Heart left ventricle (tissue), 16 donors: Measurements from ENCODE around the gene NFAT5. TPM values are rescaled to one million over a fixed set of nuclear protein-coding genes. Genes with fewer than 3 reads are reported as not detected.
"Not testable (repeated sequence)": the region's sequence is repeated elsewhere in the genome, so short reads cannot be mapped to it uniquely, and the experiment has no call there.

ENCODE experiments used
- ATAC-seq, 4 donors: fragments of 200-7000 bp; cut with Tn5 transposase; one replicate each; pipeline ENCODE4 v1.9.1; 2020 to 2022; ENCODE audit warnings: moderate library complexity in 4 of 4, mild to moderate bottlenecking in 3 of 4, moderate number of reproducible peaks in 1 of 4
- DNase-seq, 5 donors: peaks; one replicate each; pipeline ENCODE4 v3.0.0-alpha.2; 2020
- H3K27ac ChIP-seq, 12 donors: fragments of 200-600 bp; sonication (generic) in 4 of 12; one replicate each; pipeline versions ENCODE4 v1.5.0 to v1.8.0; 2016 to 2022; ENCODE audit warnings: mild to moderate bottlenecking in 2 of 12
- H3K27me3 ChIP-seq, 9 donors: fragments of 200-600 bp; sonication (generic) in 2 of 9; one replicate each; pipeline versions ENCODE4 v1.5.1 to v1.8.0; 2016 to 2022; ENCODE audit warnings: mild to moderate bottlenecking in 3 of 9
- H3K36me3 ChIP-seq, 9 donors: fragments of 200-600 bp; sonication (generic) in 2 of 9; one replicate each; pipeline versions ENCODE4 v1.5.0 to v1.8.0; 2018 to 2022; ENCODE audit warnings: mild to moderate bottlenecking in 2 of 9
- H3K4me1 ChIP-seq, 12 donors: fragments of 200-600 bp; sonication (generic) in 4 of 12; one replicate each; pipeline versions ENCODE4 v1.5.0 to v1.8.0; 2016 to 2022; ENCODE audit warnings: mild to moderate bottlenecking in 3 of 12
- H3K4me3 ChIP-seq, 12 donors: fragments of 200-600 bp; sonication (generic) in 4 of 12; one replicate each; pipeline versions ENCODE4 v1.5.0 to v1.8.0; 2017 to 2022; ENCODE audit warnings: mild to moderate bottlenecking in 9 of 12, moderate library complexity in 4 of 12
- H3K9me3 ChIP-seq, 12 donors: fragments of 200-600 bp; sonication (generic) in 4 of 12; one replicate each; pipeline versions ENCODE4 v1.5.0 to v1.8.0; 2016 to 2022; ENCODE audit warnings: mild to moderate bottlenecking in 1 of 12
- CTCF ChIP-seq, 12 donors: fragments of 200-600 bp; sonication (generic) in 4 of 12; IDR thresholded peaks; one replicate each; pipeline versions ENCODE4 v1.5.0 to v1.8.0; 2018 to 2022; ENCODE audit warnings: antibody characterized with exemption in 12 of 12, mild to moderate bottlenecking in 5 of 12
- POLR2A ChIP-seq, 2 donors: fragments of 450-650 bp; IDR thresholded peaks; one replicate each; pipeline ENCODE4 v1.6.1; 2017; ENCODE audit warnings: antibody characterized with exemption in 2 of 2, mild to moderate bottlenecking in 2 of 2, moderate library complexity in 2 of 2
- WGBS, 4 donors: extraction: QIAGEN DNeasy Blood & Tissue Kit in 2 of 4; methylation state at CpG; one replicate each; pipeline versions ENCODE4 v1.1.5 to v1.1.7; 2013 to 2018; 5-methylcytosine and 5-hydroxymethylcytosine counted together
- intact Hi-C, 10 donors: fragments of 100-400 bp; cut with DNase I; formaldehyde crosslinking; loops; one replicate each; pipeline versions ENCODE4 v1.11.1 to v1.14.2; 2022
- polyA plus RNA-seq, 2 donors: library from polyadenylated mRNA; stranded (reverse); fragments of 200-250 nt; gene quantifications; one replicate each; pipeline ENCODE4 v1.2.3, GENCODE V29; 2013
- total RNA-seq, 9 donors: library from RNA; depleted of rRNA in 2 of 9; stranded (reverse); fragments of >200 nt in 2 of 9; fragmentation: NEBNext Ultra II Directional in 3 of 9; extraction: Animal tissue kit (Norgen Biotek cat#: 25700) in 3 of 9; gene quantifications; one replicate each; pipeline versions ENCODE4 v1.1.0 to v1.2.4, GENCODE V29; 2016 to 2023
- donor health status: ischemic (EF 13 %, LVEDD 7.1; RV severe dilation, severe dysfunction).
- donor health status: healthy with polysubstance abuse.
- donor health status: DM: no; HTN: yes; CAD: no.
- donor health status: DM: no; HTN: no; CAD: no.
- donor health status: ischemic (EF 25% LVEDD 6.9; RV normal size, moderate dysfunction).
- donor health status: ischemic (EF 25% LVEDD 5.7; RV mildly dilated, moderate dysfunction).
- donor health status: healthy.
- donor health status: DM: yes; HTN: yes; CAD: no.
- donor health status: ischemic (EF 35%, LVEDD 5.7; RV mildly dilated, moderate dysfunction).
- donor health status: nonischemic (EF 11% LVEDD 7.7; RV severe dilation, severe dysfunction).
- donor health status: DM: yes; HTN: yes; CAD: no.
- donor health status: PGD.
- donor health status: ischemic (EF 29% LVEDD 5.4; RV normal size, mild dysfunction).
- donor health status: nonischemic (EF 23%, LVEDD 6.1; RV moderate dilation, normal function).

Gene NFAT5
- total and polyA plus RNA-seq, 11 donors: 4.9 to 30.5 (median 20.6) TPM

- DNase-seq (peak; percentile 90 to 96 (median 94)), ATAC-seq (peak; percentile 96 to 98 (median 98))
- peak in 1 of 2 donors; percentile 66 for TF ChIP-seq POLR2A (IDR thresholded peaks at IDR 0.05)
- TF ChIP-seq CTCF (IDR thresholded peaks at IDR 0.05): no peak
- Histone ChIP-seq H3K27ac (peak within 1 kb of the TSS; percentile 55 to 88 (median 79)), H3K4me1 (peaks cover 0 to 33% (median 19%) of the 10 kb centered on the region in 12 donors), H3K36me3 (no peaks in the 10 kb centered on the region), H3K9me3 (no peaks in the 10 kb centered on the region), H3K27me3 (no peaks in the 10 kb centered on the region), H3K4me3 (peak within 1 kb of the TSS; percentile 14 to 72 (median 56))
- 1 to 2% (median 2%) methylated on average over 19 to 31 of the region's 31 CpGs for WGBS, 4 donors
- intact Hi-C loops: no loop called here
Measured at GRCh38 chr16:69726313-69727060, 160.7 kb downstream of the NFAT5 start, which contains the start of gene NQO1. Gene NQO1 (minus strand): TSS chr16:69726560. CDS start chr16:69726439, 121 bp downstream.

GRCh38 chr16:69727916-69728270 is 162.1 kb downstream of the NFAT5 start:
- peak overlapping the region in 8 of 12 donors; percentile 64 to 88 (median 80) for H3K27ac ChIP-seq

GRCh38 chr16:69729030-69729429 is 163.3 kb downstream of the NFAT5 start:
- DNase-seq, H3K9me3 ChIP-seq, H3K27ac ChIP-seq, ATAC-seq, H3K36me3 ChIP-seq, H3K4me3 ChIP-seq, intact Hi-C loops, H3K27me3 ChIP-seq: not testable (repeated sequence)
- 80 to 97% (median 92%) methylated on average over 3 to 4 of the region's 4 CpGs for WGBS, 4 donors
- peaks cover 0 to 33% (median 19%) of the 10 kb centered on the region in 12 donors for H3K4me1 ChIP-seq

More at GRCh38 chr16:69727916-69728270, 162.1 kb downstream of the NFAT5 start:
- 83 to 91% (median 88%) methylated on average over 5 of the region's 5 CpGs for WGBS, 4 donors
- Histone ChIP-seq H3K27me3 (no peaks in the 10 kb centered on the region), H3K4me1 (peaks cover 0 to 33% (median 19%) of the 10 kb centered on the region in 12 donors), H3K4me3 (peak overlapping the region in 2 of 12 donors; percentile 56 to 58), H3K36me3 (no peaks in the 10 kb centered on the region), H3K9me3 (no peaks in the 10 kb centered on the region)
- no peak for ATAC-seq
- TF ChIP-seq POLR2A (IDR thresholded peaks at IDR 0.05) (no peak), CTCF (IDR thresholded peaks at IDR 0.05) (no peak)
- intact Hi-C loops: no loop called here
- peak in 1 of 5 donors; percentile 39 for DNase-seq

- intact Hi-C loops, H3K36me3 ChIP-seq, H3K27me3 ChIP-seq, ATAC-seq, H3K27ac ChIP-seq, H3K4me3 ChIP-seq, DNase-seq, H3K9me3 ChIP-seq: not testable (repeated sequence)
- H3K4me1 ChIP-seq: peaks cover 0 to 22% (median 10%) of the 10 kb centered on the region in 12 donors
- 77 to 98% (median 91%) methylated on average over 4 to 5 of the region's 5 CpGs for WGBS, 4 donors
Measured at GRCh38 chr16:69731280-69731679, 165.5 kb downstream of the NFAT5 start.

GRCh38 chr16:69732101-69732500 is 166.3 kb downstream of the NFAT5 start:
- intact Hi-C loops: no loop called here
- WGBS, 4 donors: 94 to 97% (median 95%) methylated on average over 6 of the region's 6 CpGs
- H3K4me3 ChIP-seq: no peak overlapping the region

More at GRCh38 chr16:69732101-69732500, 166.3 kb downstream of the NFAT5 start:
- no peaks in the 10 kb centered on the region for H3K9me3 ChIP-seq
- no peak for DNase-seq
- no peaks in the 10 kb centered on the region for H3K27me3 ChIP-seq
- no peaks in the 10 kb centered on the region for H3K36me3 ChIP-seq
- TF ChIP-seq CTCF (IDR thresholded peaks at IDR 0.05) (no peak), POLR2A (IDR thresholded peaks at IDR 0.05) (no peak)
- H3K27ac ChIP-seq: no peak overlapping the region
- H3K4me1 ChIP-seq: peaks cover 0 to 21% (median 9%) of the 10 kb centered on the region in 12 donors
- no peak for ATAC-seq
